Loucy (cell line): ENCODE results near the gene RAB3GAP1.

Source experiments
- H2AFZ ChIP-seq: fragments of 200-600 bp; sonication (generic); 2 replicates; pipeline ENCODE4 v1.6.0; 2016; ENCODE audit warnings: antibody characterized with exemption, mild to moderate bottlenecking, low read length, moderate library complexity
- H3F3A ChIP-seq: fragments of 200-600 bp; 2 replicates; pipeline ENCODE4 v1.6.0; 2016; ENCODE audit warnings: antibody characterized with exemption, low read depth, mild to moderate bottlenecking
- H3K27me3 ChIP-seq: fragments of 200-600 bp; sonication (generic); 2 replicates; pipeline ENCODE4 v1.6.1; 2014; ENCODE audit warnings: low read length, mild to moderate bottlenecking; ENCODE audit not compliant: insufficient read depth, poor library complexity, severe bottlenecking
- H3K36me3 ChIP-seq: fragments of 200-600 bp; sonication (generic); 2 replicates; pipeline ENCODE4 v1.6.1; 2016; ENCODE audit warnings: low read length; ENCODE audit not compliant: insufficient read depth
- H3K4me1 ChIP-seq: fragments of 200-600 bp; sonication (generic); 2 replicates; pipeline ENCODE4 v1.5.1; 2014; ENCODE audit warnings: low read length, mild to moderate bottlenecking; ENCODE audit not compliant: insufficient read depth, poor library complexity, severe bottlenecking
- H3K4me2 ChIP-seq: fragments of 200-600 bp; sonication (generic); 2 replicates; pipeline ENCODE4 v1.6.0; 2014; ENCODE audit warnings: antibody characterized with exemption, low read length, low read depth, mild to moderate bottlenecking; ENCODE audit not compliant: poor library complexity, severe bottlenecking
- H3K4me3 ChIP-seq: fragments of 200-600 bp; sonication (generic); 2 replicates; pipeline ENCODE4 v1.5.1; 2014; ENCODE audit warnings: low read length, mild to moderate bottlenecking, mixed read lengths; ENCODE audit not compliant: poor library complexity, severe bottlenecking
- H3K79me2 ChIP-seq: fragments of 200-600 bp; sonication (generic); 2 replicates; pipeline ENCODE4 v1.6.1; 2014; ENCODE audit warnings: low read length; ENCODE audit not compliant: insufficient read depth
- H3K9ac ChIP-seq: fragments of 200-600 bp; sonication (generic); 2 replicates; pipeline ENCODE4 v1.6.0; 2014; ENCODE audit warnings: mild to moderate bottlenecking, low read depth, low read length, moderate library complexity; ENCODE audit not compliant: poor library complexity, severe bottlenecking
- H3K9me2 ChIP-seq: fragments of 200-600 bp; sonication (generic); replicated peaks from 2 replicates; pipeline ENCODE4 v1.6.1; 2016; ENCODE audit warnings: low read depth, low read length, mixed read lengths
- H3K9me3 ChIP-seq: fragments of 200-600 bp; sonication (generic); 2 replicates; pipeline ENCODE4 v1.6.1; 2014; ENCODE audit warnings: mild to moderate bottlenecking, antibody characterized with exemption, low read length, low read depth; ENCODE audit not compliant: insufficient read depth
- H4K20me1 ChIP-seq: fragments of 200-600 bp; sonication (generic); 2 replicates; pipeline ENCODE4 v1.6.0; 2014; ENCODE audit warnings: antibody characterized with exemption, low read length, mild to moderate bottlenecking; ENCODE audit not compliant: insufficient read depth, poor library complexity, severe bottlenecking
- CTCF ChIP-seq: fragments of 200-600 bp; sonication (generic); conservative IDR thresholded peaks from 2 replicates; pipeline ENCODE4 v1.5.1; 2014; ENCODE audit warnings: mild to moderate bottlenecking, antibody characterized with exemption, low read length
- EZH2phosphoT487 ChIP-seq: fragments of 200-600 bp; IDR thresholded peaks from 2 replicates; pipeline ENCODE4 v1.6.1; 2018; ENCODE audit warnings: antibody characterized with exemption, mild to moderate bottlenecking, moderate library complexity, borderline replicate concordance

RAB3GAP1 gene

GRCh38 chr2:135059577-135059976 is 7.5 kb downstream of the RAB3GAP1 start:
- H3K36me3 ChIP-seq: peaks cover 18% of the 10 kb centered on the region; the same call in 1 of the 2 replicates

DNA sequence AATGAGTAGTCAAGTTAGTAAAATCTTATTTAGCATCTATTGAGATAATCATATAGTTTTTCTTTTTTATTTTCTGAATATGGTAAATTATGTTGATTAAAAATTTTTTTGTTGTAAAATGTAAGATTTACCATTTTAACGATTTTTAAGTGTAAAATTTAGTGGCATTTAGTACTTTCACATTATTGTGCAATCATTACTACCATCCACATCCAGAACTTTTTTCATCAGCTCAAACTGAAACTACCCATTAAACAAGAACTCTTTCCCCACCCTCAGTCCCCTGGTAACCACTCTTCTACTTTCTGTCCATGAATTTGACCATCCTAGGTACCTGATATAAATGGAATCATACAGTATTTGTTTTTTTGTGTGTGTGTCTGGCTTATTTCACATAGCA is 11.1 kb downstream of the RAB3GAP1 start:
- peaks cover 18% of the 10 kb centered on the region; the same call in 1 of the 2 replicates for H3K36me3 ChIP-seq
- no peaks in the 10 kb centered on the region for H3K27me3 ChIP-seq
- H2AFZ ChIP-seq: no peak overlapping the region
- no peaks in the 10 kb centered on the region for H3F3A ChIP-seq
- H3K9ac ChIP-seq: no peak overlapping the region
- H3K4me3 ChIP-seq: no peak overlapping the region
- H3K4me1 ChIP-seq: peaks cover 18% of the 10 kb centered on the region
- peak overlapping the region; percentile 25 for H3K4me2 ChIP-seq
- H3K79me2 ChIP-seq: peaks cover 77% of the 10 kb centered on the region
- H3K9me2 ChIP-seq: no peaks in the 10 kb centered on the region
- TF ChIP-seq CTCF (no peak), EZH2phosphoT487 (no peak)
- peaks cover 21% of the 10 kb centered on the region for H4K20me1 ChIP-seq
- no peaks in the 10 kb centered on the region for H3K9me3 ChIP-seq

More at GRCh38 chr2:135059577-135059976, 7.5 kb downstream of the RAB3GAP1 start:
- TF ChIP-seq CTCF (no peak), EZH2phosphoT487 (no peak)
- H4K20me1 ChIP-seq: peaks cover 48% of the 10 kb centered on the region
- H2AFZ ChIP-seq: no peak overlapping the region
- no peaks in the 10 kb centered on the region for H3K9me3 ChIP-seq
- no peaks in the 10 kb centered on the region for H3K9me2 ChIP-seq
- H3K27me3 ChIP-seq: no peaks in the 10 kb centered on the region
- H3K4me2 ChIP-seq: no peak overlapping the region
- H3K4me1 ChIP-seq: peaks cover 34% of the 10 kb centered on the region
- no peak overlapping the region for H3K9ac ChIP-seq
- peaks cover 74% of the 10 kb centered on the region for H3K79me2 ChIP-seq
- H3K4me3 ChIP-seq: no peak overlapping the region
- H3F3A ChIP-seq: no peaks in the 10 kb centered on the region

- TF ChIP-seq CTCF (no peak), EZH2phosphoT487 (no peak)
- no peaks in the 10 kb centered on the region for H3F3A ChIP-seq
- H3K79me2 ChIP-seq: peaks cover 80% of the 10 kb centered on the region
- no peaks in the 10 kb centered on the region for H3K9me2 ChIP-seq
- no peaks in the 10 kb centered on the region for H3K27me3 ChIP-seq
- H3K9ac ChIP-seq: no peak overlapping the region
- H3K4me3 ChIP-seq: no peak overlapping the region
- no peaks in the 10 kb centered on the region for H3K9me3 ChIP-seq
- peaks cover 18% of the 10 kb centered on the region; the same call in 1 of the 2 replicates for H3K36me3 ChIP-seq
- peaks cover 14% of the 10 kb centered on the region for H3K4me1 ChIP-seq
- peaks cover 18% of the 10 kb centered on the region for H4K20me1 ChIP-seq
- no peak overlapping the region for H2AFZ ChIP-seq
- H3K4me2 ChIP-seq: no peak overlapping the region
Measured at GRCh38 chr2:135064149-135064548, 12.1 kb downstream of the RAB3GAP1 start.
